Skeletal muscle satellite cell (primary cell): ENCODE data around the gene CD79B.
"Not testable (repeated sequence)": the region's sequence is repeated elsewhere in the genome, so short reads cannot be mapped to it uniquely, and the experiment has no call there.

Experiments
- H3K27me3 ChIP-seq: 2 replicates; pipeline ENCODE4 v1.7.0; 2013; ENCODE audit warnings: low read length; ENCODE audit not compliant: control insufficient read depth, insufficient read depth
- H3K36me3 ChIP-seq: 2 replicates; pipeline ENCODE4 v1.7.0; 2013; ENCODE audit warnings: mild to moderate bottlenecking, control low read depth, low read length; ENCODE audit not compliant: insufficient read depth
- H3K4me1 ChIP-seq: 2 replicates; pipeline ENCODE4 v1.7.0; 2013; ENCODE audit warnings: low read length; ENCODE audit not compliant: control insufficient read depth, insufficient read depth
- H3K4me2 ChIP-seq: 2 replicates; pipeline ENCODE4 v1.7.0; 2013; ENCODE audit warnings: mild to moderate bottlenecking, low read length
- H3K4me3 ChIP-seq: 2 replicates; pipeline ENCODE4 v1.7.0; 2013; ENCODE audit warnings: low read length
- H3K9ac ChIP-seq: 2 replicates; pipeline ENCODE4 v1.7.0; 2013; ENCODE audit warnings: mild to moderate bottlenecking, low read depth, low read length, moderate library complexity
- H3K9me3 ChIP-seq: replicated peaks from 2 replicates; pipeline ENCODE4 v1.7.0; 2013; ENCODE audit warnings: mild to moderate bottlenecking, control low read depth, low read length

The CD79B gene

DNA sequence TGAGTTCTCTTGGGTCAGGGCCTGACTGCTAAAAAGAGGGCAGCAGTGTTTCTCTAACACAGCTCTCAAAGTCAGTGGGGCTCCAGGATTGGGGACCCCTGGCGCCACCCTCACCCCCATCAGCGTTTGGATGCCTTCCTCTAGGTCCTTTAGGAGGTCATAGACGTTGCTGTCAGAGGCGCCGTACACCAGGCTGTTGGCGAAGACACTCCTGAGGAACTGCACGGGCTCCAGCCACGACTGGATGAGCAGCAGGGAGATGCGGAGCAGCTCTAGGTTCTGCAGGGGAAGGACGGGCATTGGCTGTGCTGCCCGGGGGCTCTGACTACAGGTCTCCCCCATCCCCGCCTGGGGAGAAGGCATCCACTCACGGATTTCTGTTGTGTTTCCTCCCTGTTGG lies 14.5 kb downstream of the CD79B start:
- Histone ChIP-seq H3K4me2 (no peak overlapping the region), H3K4me3 (no peak overlapping the region), H3K36me3 (no peaks in the 10 kb centered on the region), H3K9me3 (no peaks in the 10 kb centered on the region), H3K27me3 (peaks cover 41% of the 10 kb centered on the region), H3K9ac (no peak overlapping the region), H3K4me1 (no peaks in the 10 kb centered on the region)

DNA sequence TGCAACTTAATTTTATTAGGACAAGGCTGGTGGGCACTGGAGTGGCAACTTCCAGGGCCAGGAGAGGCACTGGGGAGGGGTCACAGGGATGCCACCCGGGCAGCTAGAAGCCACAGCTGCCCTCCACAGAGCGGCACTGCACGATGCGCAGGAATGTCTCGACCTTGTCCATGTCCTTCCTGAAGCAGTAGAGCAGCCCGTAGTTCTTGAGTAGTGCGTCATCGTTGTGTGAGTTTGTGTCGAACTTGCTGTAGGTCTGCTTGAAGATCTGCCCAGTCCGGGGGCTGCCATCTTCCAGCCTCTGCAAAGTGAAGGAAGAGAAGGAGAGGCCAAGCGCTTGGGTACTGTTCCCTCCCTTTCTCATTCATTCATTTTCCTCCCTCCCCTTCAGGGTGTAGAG lies 14.9 kb downstream of the CD79B start:
- peaks cover 45% of the 10 kb centered on the region for H3K27me3 ChIP-seq
- not testable (repeated sequence) for H3K4me3 ChIP-seq, H3K36me3 ChIP-seq, H3K4me2 ChIP-seq, H3K9me3 ChIP-seq, H3K4me1 ChIP-seq, H3K9ac ChIP-seq

DNA sequence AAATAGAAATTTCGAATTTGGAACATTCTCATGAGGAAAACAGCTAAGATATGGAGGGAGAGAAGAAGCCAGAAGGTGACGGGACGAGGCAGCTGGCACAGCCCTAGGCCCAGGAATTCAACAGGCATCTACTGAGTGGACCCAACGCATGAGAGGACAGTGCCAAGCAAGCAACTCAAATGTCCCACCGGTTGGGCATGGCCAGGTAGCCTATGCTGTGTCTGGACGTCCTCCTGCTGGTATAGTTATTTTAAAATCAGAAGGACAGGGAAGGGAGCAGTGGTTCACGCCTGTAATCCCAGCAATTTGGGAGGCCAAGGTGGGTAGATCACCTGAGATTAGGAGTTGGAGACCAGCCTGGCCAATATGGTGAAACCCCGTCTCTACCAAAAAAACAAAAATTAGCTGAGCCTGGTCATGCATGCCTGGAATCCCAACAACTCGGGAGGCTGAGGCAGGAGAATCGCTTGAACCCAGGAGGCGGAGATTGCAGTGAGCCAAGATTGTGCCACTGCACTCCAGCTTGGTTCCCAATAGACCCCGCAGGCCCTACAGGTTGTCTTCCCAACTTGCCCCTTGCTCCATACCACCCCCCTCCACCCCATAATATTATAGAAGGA lies 15.5 kb downstream of the CD79B start:
- H3K4me3 ChIP-seq: no peak overlapping the region
- H3K9me3 ChIP-seq: no peaks in the 10 kb centered on the region
- no peaks in the 10 kb centered on the region for H3K4me1 ChIP-seq
- peaks cover 48% of the 10 kb centered on the region for H3K27me3 ChIP-seq
- H3K4me2 ChIP-seq: no peak overlapping the region
- no peak overlapping the region for H3K9ac ChIP-seq
- no peaks in the 10 kb centered on the region for H3K36me3 ChIP-seq

DNA sequence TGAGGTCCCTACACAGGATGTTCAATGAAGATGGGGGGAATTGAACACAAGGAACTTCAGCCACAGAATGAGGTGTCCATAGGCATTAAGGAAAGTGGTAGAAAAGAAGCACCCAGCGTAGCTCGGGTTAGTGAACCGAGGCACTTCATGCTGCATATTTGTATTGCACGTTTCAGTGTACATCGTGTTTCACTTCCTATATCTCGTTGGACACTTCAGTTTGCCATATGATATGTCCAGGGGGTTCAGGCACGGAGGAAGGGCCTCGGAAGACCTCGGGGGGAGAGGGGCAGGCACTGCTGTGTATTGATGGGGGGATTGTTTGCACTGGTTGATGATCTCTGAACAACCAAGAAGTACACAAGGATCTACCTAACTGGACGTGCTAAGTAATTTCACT lies 16.4 kb downstream of the CD79B start:
- not testable (repeated sequence) for H3K4me1 ChIP-seq, H3K9me3 ChIP-seq, H3K9ac ChIP-seq, H3K36me3 ChIP-seq, H3K4me3 ChIP-seq, H3K4me2 ChIP-seq
- peaks cover 48% of the 10 kb centered on the region for H3K27me3 ChIP-seq

DNA sequence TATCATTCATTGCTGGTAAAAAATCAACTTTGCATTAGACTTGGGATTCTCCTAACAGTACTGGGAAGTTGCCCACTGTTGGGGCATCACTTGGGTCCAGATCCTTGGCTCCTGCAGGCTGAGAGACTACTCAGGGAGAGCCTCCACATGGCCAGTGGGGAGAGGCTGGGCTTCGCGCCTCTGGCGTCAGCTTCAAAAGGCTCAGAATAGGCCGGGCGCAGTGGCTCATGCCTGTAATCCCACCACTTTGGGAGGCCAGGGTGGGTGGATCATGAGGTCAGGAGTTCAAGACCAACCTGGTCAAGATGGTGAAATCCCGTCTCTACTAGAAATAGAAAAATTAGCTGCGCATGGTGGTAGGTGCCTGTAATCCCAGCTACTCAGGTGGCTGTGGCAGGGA lies 17.7 kb downstream of the CD79B start:
- Histone ChIP-seq H3K9me3 (no peaks in the 10 kb centered on the region), H3K4me3 (no peak overlapping the region), H3K27me3 (peaks cover 59% of the 10 kb centered on the region), H3K4me1 (no peaks in the 10 kb centered on the region), H3K36me3 (no peaks in the 10 kb centered on the region), H3K4me2 (no peak overlapping the region), H3K9ac (no peak overlapping the region)

DNA sequence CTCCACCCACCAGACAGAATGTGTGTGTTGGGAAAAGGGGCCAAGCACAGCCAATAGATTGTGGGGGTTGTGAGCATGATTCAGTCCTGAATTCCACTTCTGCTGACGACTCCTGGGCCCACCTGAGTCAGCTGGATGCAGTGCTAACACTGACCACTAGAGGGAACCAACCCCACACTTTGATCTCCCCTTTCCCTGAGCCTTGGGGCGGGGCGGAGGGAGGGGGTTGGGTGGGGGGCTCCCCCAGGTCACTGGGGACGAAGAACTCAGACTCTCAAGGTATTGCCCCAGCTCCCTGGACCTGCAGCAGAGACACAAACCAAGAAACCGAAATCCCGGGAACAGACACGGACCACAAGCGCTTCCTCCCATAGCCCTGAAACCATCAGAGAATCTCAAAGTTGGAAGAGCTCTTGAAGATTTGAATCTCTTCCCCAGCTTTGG lies 20.5 kb downstream of the CD79B start:
- no peak overlapping the region for H3K4me2 ChIP-seq
- H3K36me3 ChIP-seq: no peaks in the 10 kb centered on the region
- peaks cover 70% of the 10 kb centered on the region for H3K27me3 ChIP-seq

DNA sequence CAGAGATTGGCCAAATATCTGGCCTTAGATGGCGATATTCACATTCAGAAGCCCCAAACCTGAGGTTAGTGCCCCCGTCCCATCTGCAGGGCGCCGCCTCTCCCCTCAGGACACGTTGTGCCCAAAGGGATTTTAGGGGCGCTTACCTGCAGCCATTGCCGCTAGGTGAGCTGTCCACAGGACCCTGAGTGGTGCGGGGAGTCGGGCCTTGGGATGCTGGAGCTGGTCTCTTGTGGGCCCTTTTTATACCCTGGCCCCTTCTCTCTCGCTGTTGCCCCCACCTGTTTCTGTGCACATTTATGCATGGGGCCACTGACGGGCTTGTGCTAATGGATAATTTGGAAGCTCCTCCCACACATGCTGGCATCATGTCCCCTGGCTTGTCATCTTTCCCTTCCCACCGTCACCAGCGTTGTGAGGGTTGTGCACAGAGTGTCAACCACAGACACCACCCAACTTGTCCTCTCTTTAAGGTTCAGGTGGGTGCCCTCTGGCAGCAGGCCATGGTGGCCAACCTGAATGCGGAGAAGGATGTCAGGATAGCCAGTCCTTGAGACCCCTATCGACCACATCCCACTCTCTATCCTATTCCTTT lies 21.0 kb downstream of the CD79B start, which contains the start of gene CSHL1:
CSHL1 (minus strand) TSS at position 218 of the 595 bp plus-strand sequence; CDS start at position 156, 62 bp downstream.
- Histone ChIP-seq H3K4me2 (no peak within 1 kb of the TSS), H3K4me1 (no peaks in the 10 kb centered on the region), H3K27me3 (peaks cover 67% of the 10 kb centered on the region), H3K9ac (no peak within 1 kb of the TSS), H3K36me3 (no peaks in the 10 kb centered on the region), H3K9me3 (no peaks in the 10 kb centered on the region), H3K4me3 (no peak within 1 kb of the TSS)

More for the DNA sequence above, 20.5 kb downstream of the CD79B start:
- H3K9ac ChIP-seq: no peak overlapping the region
- no peak overlapping the region for H3K4me3 ChIP-seq
- H3K9me3 ChIP-seq: no peaks in the 10 kb centered on the region
- no peaks in the 10 kb centered on the region for H3K4me1 ChIP-seq

DNA sequence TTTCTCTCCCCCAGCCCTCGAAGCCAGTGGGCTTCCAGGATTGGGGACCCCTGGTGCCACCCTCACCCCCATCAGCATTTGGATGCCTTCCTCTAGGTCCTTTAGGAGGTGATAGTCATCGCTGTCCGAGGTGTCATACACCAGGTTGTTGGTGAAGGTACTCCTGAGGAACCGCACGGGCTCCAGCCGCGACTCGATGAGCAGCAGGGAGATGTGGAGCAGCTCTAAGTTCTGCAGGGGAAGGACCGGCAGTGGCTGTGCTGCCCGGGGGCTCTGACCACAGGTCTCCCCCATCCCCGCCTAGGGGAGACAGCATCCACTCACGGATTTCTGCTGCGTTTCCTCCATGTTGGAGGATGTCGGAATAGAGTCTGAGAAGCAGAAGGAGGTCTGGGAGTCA lies 22.0 kb downstream of the CD79B start:
- Histone ChIP-seq H3K9me3 (no peaks in the 10 kb centered on the region), H3K4me3 (no peak overlapping the region), H3K27me3 (peaks cover 63% of the 10 kb centered on the region), H3K4me2 (no peak overlapping the region), H3K9ac (no peak overlapping the region), H3K36me3 (no peaks in the 10 kb centered on the region), H3K4me1 (no peaks in the 10 kb centered on the region)

DNA sequence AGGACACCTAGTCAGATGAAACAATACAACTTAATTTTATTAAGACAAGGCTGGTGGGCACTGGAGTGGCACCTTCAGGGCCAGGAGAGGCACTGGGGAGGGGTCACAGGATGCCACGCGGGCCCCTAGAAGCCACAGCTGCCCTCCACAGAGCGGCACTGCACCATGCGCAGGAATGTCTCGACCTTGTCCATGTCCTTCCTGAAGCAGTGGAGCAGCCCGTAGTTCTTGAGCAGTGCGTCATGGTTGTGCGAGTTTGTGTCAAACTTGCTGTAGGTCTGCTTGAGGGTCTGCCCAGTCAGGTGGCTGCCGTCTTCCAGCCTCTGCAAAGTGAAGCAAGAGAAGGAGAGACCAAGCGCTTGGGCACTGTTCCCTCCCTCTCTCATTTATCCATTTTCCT lies 22.5 kb downstream of the CD79B start:
- not testable (repeated sequence) for H3K9ac ChIP-seq, H3K4me3 ChIP-seq

DNA sequence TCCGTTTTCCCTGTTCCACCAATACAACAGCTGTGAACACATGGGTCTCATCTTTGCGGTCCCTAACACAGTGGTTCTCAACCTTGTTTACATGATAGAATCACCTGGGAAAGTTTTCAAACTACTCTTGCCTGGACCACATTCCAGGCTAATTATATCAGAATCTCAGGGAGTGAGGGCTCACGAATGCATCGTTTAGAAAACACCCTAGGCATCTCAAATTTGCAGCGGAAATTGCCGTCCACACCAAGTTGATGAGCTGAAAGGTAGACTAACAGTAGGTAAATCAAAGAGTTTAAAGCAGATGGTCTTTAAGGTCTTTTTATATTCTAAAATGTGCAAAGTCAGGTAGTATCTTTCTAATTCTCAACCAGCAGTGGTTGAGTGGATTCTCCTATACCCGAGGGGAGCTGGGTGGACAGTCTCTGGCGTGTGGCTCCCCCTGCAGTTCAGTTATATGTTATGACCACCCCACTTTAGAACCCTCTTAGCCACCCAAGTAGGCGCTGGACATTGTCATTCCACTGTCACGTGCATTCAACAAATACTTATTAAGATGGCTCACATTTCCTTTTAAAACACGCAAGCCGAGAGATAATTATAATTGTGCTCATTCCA lies 24.9 kb downstream of the CD79B start:
- H3K9me3 ChIP-seq, H3K4me1 ChIP-seq, H3K36me3 ChIP-seq, H3K4me2 ChIP-seq, H3K4me3 ChIP-seq, H3K9ac ChIP-seq: not testable (repeated sequence)
- H3K27me3 ChIP-seq: peaks cover 59% of the 10 kb centered on the region

More for the DNA sequence above, 22.5 kb downstream of the CD79B start:
- H3K4me1 ChIP-seq, H3K4me2 ChIP-seq, H3K9me3 ChIP-seq, H3K36me3 ChIP-seq: not testable (repeated sequence)
- peaks cover 63% of the 10 kb centered on the region for H3K27me3 ChIP-seq

DNA sequence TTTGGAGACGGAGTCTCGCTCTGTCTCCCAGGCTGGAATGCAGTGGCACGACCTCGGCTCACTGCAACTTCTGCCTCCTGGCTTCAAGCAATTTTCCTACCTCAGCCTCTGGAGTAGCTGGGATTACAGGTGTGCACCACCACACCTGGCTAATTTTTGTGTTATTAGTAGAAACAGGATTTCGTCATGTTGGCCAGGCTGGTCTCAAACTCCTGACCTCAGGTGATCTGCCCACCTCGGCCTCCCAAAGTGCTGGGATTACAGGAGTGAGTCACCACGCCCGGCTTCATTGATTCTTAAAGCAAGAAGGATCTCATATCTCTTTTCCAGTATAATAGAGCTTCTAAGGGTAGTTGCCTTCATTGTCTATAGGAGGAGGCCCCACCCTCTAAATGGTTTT lies 27.3 kb downstream of the CD79B start:
- H3K27me3 ChIP-seq: peaks cover 61% of the 10 kb centered on the region
- not testable (repeated sequence) for H3K9me3 ChIP-seq, H3K4me1 ChIP-seq, H3K36me3 ChIP-seq, H3K9ac ChIP-seq, H3K4me3 ChIP-seq, H3K4me2 ChIP-seq

DNA sequence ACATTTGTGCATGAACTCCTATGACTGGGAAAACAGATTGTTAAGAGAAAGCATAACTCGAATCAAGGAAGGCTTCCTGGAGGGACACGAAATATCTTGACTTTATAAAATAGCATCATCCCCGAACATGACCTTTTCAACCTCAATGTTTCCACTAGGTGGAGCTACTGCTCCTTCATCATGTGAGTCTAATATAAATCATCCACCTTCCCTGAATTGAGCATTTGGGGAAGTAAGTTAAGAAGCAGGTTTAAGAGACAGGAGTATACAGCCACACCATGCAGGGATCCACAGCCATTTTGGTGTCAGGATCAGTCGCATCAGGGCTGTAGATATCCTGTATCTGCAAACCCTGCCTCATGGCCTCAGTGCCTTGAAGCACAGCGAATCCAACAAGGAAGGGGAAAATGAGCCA lies 28.3 kb downstream of the CD79B start:
- peaks cover 63% of the 10 kb centered on the region for H3K27me3 ChIP-seq
- H3K4me2 ChIP-seq: not testable (repeated sequence)

More for the DNA sequence above, 28.3 kb downstream of the CD79B start:
- H3K9ac ChIP-seq, H3K36me3 ChIP-seq, H3K9me3 ChIP-seq, H3K4me3 ChIP-seq, H3K4me1 ChIP-seq: not testable (repeated sequence)
